Esophagus muscularis mucosa (tissue), 4 donors: ENCODE measurements around the gene KDM1A.

Source experiments
- CTCF ChIP-seq, 3 experiments: fragments of 200-600 bp in 2 of 3; fragments of 450-650 bp in 1 of 3; sonication (generic) in 2 of 3; IDR thresholded peaks; one replicate each; pipeline ENCODE4 v1.5.1; 2017 to 2019; ENCODE audit warnings: antibody characterized with exemption in 3 of 3, mild to moderate bottlenecking in 2 of 3, moderate library complexity in 1 of 3
- EP300 ChIP-seq: sonication (generic); formaldehyde crosslinking; IDR thresholded peaks from one replicate; pipeline ENCODE4 v1.6.1; 2017; ENCODE audit warnings: antibody characterized with exemption
- POLR2A ChIP-seq: fragments of 450-650 bp; IDR thresholded peaks from one replicate; pipeline ENCODE4 v1.6.1; 2017; ENCODE audit warnings: antibody characterized with exemption, moderate library complexity, mild to moderate bottlenecking, low read depth
- POLR2AphosphoS5 ChIP-seq, 2 donors: sonication (generic); formaldehyde crosslinking; IDR thresholded peaks; one replicate each; pipeline ENCODE4 v1.6.1; 2017; ENCODE audit warnings: antibody characterized with exemption in 2 of 2

GRCh38 chr1:23120383-23120782, 101.1 kb downstream of the KDM1A start:
- TF ChIP-seq CTCF (IDR thresholded peaks at IDR 0.05) (no peak), POLR2AphosphoS5 (IDR thresholded peaks at IDR 0.05) (no peak), POLR2A (no peak), EP300 (no peak)
